ENCODE results near the gene HBZ. TPM values are rescaled to one million over a fixed set of nuclear protein-coding genes. Genes with fewer than 3 reads are reported as not detected.
"Not testable (repeated sequence)": the region's sequence is repeated elsewhere in the genome, so short reads cannot be mapped to it uniquely, and the experiment has no call there.

HBZ gene
- total RNA-seq, 1 donor from 2014 or later, result not detected

DNA sequence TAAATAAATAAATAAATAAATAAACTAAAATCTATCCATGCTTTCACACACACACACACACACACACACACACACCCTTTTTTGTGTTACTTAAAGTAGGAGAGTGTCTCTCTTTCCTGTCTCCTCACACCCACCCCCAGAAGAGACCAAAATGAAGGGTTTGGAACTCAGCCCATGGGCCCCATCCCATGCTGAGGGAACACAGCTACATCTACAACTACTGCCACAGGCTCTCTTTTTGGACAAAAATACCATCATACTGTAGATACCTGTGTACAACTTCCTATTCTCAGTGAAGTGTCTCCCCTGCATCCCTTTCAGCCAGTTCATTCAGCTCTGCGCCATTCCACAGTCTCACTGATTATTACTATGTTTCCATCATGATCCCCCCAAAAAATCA lies 18.3 kb downstream of the HBZ start:
- Histone ChIP-seq H3K4me3 (ENCODE audit: low read depth, low read length) (no peak overlapping the region), H3K27me3 (ENCODE audit: control insufficient read depth, insufficient read depth, low read length) (peaks cover 67% of the 10 kb centered on the region), H3K36me3 (ENCODE audit: control insufficient read depth, insufficient read depth, low read length) (no peaks in the 10 kb centered on the region)
- no peak for DNase-seq (ENCODE audit: low read depth)
- TF ChIP-seq, protein P1, sequence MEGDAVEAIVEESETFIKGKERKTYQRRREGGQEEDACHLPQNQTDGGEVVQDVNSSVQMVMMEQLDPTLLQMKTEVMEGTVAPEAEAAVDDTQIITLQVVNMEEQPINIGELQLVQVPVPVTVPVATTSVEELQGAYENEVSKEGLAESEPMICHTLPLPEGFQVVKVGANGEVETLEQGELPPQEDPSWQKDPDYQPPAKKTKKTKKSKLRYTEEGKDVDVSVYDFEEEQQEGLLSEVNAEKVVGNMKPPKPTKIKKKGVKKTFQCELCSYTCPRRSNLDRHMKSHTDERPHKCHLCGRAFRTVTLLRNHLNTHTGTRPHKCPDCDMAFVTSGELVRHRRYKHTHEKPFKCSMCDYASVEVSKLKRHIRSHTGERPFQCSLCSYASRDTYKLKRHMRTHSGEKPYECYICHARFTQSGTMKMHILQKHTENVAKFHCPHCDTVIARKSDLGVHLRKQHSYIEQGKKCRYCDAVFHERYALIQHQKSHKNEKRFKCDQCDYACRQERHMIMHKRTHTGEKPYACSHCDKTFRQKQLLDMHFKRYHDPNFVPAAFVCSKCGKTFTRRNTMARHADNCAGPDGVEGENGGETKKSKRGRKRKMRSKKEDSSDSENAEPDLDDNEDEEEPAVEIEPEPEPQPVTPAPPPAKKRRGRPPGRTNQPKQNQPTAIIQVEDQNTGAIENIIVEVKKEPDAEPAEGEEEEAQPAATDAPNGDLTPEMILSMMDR (IDR thresholded peaks at IDR 0.05; ENCODE audit: insufficient read depth, low read length, poor library complexity, severe bottlenecking), result no peak

- DNase-seq (ENCODE audit: low read depth); H3K36me3 ChIP-seq (ENCODE audit: control insufficient read depth, insufficient read depth, low read length); H3K4me3 ChIP-seq (ENCODE audit: low read depth, low read length): not testable (repeated sequence)
- peaks cover 59% of the 10 kb centered on the region for H3K27me3 ChIP-seq (ENCODE audit: control insufficient read depth, insufficient read depth, low read length)
Observed at GRCh38 chr16:172374-172941, 20.0 kb downstream of the HBZ start, which contains the start of gene HBA2. Gene HBA2 (plus strand): TSS chr16:172876. CDS start chr16:172913, 37 bp downstream.

GRCh38 chr16:173211-173854 lies 20.9 kb downstream of the HBZ start:
- not testable (repeated sequence) for DNase-seq (ENCODE audit: low read depth); H3K4me3 ChIP-seq (ENCODE audit: low read depth, low read length); H3K36me3 ChIP-seq (ENCODE audit: control insufficient read depth, insufficient read depth, low read length)
- H3K27me3 ChIP-seq (ENCODE audit: control insufficient read depth, insufficient read depth, low read length), result peaks cover 59% of the 10 kb centered on the region

- peaks cover 54% of the 10 kb centered on the region for H3K27me3 ChIP-seq (ENCODE audit: control insufficient read depth, insufficient read depth, low read length)
Observed at GRCh38 chr16:173928-174769, 21.7 kb downstream of the HBZ start.

DNA sequence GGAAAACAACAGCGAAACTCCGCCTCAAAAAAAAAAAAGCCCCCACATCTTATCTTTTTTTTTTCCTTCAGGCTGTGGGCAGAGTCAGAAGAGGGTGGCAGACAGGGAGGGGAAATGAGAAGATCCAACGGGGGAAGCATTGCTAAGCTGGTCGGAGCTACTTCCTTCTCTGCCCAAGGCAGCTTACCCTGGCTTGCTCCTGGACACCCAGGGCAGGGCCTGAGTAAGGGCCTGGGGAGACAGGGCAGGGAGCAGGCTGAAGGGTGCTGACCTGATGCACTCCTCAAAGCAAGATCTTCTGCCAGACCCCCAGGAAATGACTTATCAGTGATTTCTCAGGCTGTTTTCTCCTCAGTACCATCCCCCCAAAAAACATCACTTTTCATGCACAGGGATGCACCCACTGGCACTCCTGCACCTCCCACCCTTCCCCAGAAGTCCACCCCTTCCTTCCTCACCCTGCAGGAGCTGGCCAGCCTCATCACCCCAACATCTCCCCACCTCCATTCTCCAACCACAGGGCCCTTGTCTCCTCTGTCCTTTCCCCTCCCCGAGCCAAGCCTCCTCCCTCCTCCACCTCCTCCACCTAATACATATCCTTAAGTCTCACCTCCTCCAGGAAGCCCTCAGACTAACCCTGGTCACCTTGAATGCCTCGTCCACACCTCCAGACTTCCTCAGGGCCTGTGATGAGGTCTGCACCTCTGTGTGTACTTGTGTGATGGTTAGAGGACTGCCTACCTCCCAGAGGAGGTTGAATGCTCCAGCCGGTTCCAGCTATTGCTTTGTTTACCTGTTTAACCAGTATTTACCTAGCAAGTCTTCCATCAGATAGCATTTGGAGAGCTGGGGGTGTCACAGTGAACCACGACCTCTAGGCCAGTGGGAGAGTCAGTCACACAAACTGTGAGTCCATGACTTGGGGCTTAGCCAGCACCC lies 22.8 kb downstream of the HBZ start:
- DNase-seq (ENCODE audit: low read depth), result no peak
- TF ChIP-seq, protein P1 (IDR thresholded peaks at IDR 0.05; ENCODE audit: insufficient read depth, low read length, poor library complexity, severe bottlenecking), result no peak
- Histone ChIP-seq H3K36me3 (ENCODE audit: control insufficient read depth, insufficient read depth, low read length) (no peaks in the 10 kb centered on the region), H3K4me3 (ENCODE audit: low read depth, low read length) (no peak overlapping the region), H3K27me3 (ENCODE audit: control insufficient read depth, insufficient read depth, low read length) (peaks cover 55% of the 10 kb centered on the region)

More at GRCh38 chr16:173928-174769, 21.7 kb downstream of the HBZ start:
- DNase-seq (ENCODE audit: low read depth); H3K36me3 ChIP-seq (ENCODE audit: control insufficient read depth, insufficient read depth, low read length); H3K4me3 ChIP-seq (ENCODE audit: low read depth, low read length): not testable (repeated sequence)

DNA sequence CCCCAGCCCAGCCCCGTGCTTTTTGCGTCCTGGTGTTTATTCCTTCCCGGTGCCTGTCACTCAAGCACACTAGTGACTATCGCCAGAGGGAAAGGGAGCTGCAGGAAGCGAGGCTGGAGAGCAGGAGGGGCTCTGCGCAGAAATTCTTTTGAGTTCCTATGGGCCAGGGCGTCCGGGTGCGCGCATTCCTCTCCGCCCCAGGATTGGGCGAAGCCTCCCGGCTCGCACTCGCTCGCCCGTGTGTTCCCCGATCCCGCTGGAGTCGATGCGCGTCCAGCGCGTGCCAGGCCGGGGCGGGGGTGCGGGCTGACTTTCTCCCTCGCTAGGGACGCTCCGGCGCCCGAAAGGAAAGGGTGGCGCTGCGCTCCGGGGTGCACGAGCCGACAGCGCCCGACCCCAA lies 23.6 kb downstream of the HBZ start:
- H3K36me3 ChIP-seq (ENCODE audit: control insufficient read depth, insufficient read depth, low read length); H3K4me3 ChIP-seq (ENCODE audit: low read depth, low read length); DNase-seq (ENCODE audit: low read depth): not testable (repeated sequence)
- H3K27me3 ChIP-seq (ENCODE audit: control insufficient read depth, insufficient read depth, low read length), result peaks cover 58% of the 10 kb centered on the region

DNA sequence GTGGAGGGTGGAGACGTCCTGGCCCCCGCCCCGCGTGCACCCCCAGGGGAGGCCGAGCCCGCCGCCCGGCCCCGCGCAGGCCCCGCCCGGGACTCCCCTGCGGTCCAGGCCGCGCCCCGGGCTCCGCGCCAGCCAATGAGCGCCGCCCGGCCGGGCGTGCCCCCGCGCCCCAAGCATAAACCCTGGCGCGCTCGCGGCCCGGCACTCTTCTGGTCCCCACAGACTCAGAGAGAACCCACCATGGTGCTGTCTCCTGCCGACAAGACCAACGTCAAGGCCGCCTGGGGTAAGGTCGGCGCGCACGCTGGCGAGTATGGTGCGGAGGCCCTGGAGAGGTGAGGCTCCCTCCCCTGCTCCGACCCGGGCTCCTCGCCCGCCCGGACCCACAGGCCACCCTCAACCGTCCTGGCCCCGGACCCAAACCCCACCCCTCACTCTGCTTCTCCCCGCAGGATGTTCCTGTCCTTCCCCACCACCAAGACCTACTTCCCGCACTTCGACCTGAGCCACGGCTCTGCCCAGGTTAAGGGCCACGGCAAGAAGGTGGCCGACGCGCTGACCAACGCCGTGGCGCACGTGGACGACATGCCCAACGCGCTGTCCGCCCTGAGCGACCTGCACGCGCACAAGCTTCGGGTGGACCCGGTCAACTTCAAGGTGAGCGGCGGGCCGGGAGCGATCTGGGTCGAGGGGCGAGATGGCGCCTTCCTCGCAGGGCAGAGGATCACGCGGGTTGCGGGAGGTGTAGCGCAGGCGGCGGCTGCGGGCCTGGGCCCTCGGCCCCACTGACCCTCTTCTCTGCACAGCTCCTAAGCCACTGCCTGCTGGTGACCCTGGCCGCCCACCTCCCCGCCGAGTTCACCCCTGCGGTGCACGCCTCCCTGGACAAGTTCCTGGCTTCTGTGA lies 24.3 kb downstream of the HBZ start, which contains the start of gene HBA1:
Gene HBA1 (plus strand): TSS at position 204 of the 906 bp plus-strand sequence. CDS start 37 bp downstream, at position 241.
- DNase-seq (ENCODE audit: low read depth); H3K36me3 ChIP-seq (ENCODE audit: control insufficient read depth, insufficient read depth, low read length); H3K4me3 ChIP-seq (ENCODE audit: low read depth, low read length): not testable (repeated sequence)
- H3K27me3 ChIP-seq (ENCODE audit: control insufficient read depth, insufficient read depth, low read length), result peaks cover 56% of the 10 kb centered on the region

All from kidney epithelial cell (primary cell).